ENCODE results near the gene SLC16A7.

Gene SLC16A7

GRCh38 chr12:59834659-59835474 lies 239.0 kb downstream of the SLC16A7 start:
- Histone ChIP-seq H3K27ac (no peak overlapping the region), H3K4me1 (peaks cover 0 to 8% (median 0%) of the 10 kb centered on the region in 10 experiments; a peak in 4 of 20 replicates), H3K9me3 (replicated peaks in 1 of 11) (no peaks in the 10 kb centered on the region), H3K27me3 (no peaks in the 10 kb centered on the region), H3K4me2 (no peak overlapping the region), H3K36me3 (no peaks in the 10 kb centered on the region), H3K4me3 (no peak overlapping the region), H4K20me1 (no peaks in the 10 kb centered on the region), H3K9ac (no peak overlapping the region)
- no peak for TF ChIP-seq Cebpa-rat (IDR thresholded peaks at IDR 0.05)
